AG04449 (cell line): ENCODE results near the gene FOXL1.

Source experiments
- CTCF ChIA-PET: fragments of 350-600 bp; formaldehyde crosslinking; extraction: SDS; loops from one replicate; lab custom pipeline; 2021; ENCODE audit warnings: antibody characterized with exemption; lab: Yijun Ruan, JAX
- POLR2A ChIA-PET: fragments of 400-600, 350-600 bp; formaldehyde crosslinking; extraction: SDS; loops from one replicate; lab custom pipeline; 2020; ENCODE audit warnings: antibody characterized with exemption, inconsistent platforms; lab: Yijun Ruan, JAX
- DNase-seq: peaks from one replicate; pipeline ENCODE4 v3.0.0-alpha.2; 2010; ENCODE audit warnings: low read depth, low spot score
- H3K4me3 ChIP-seq: 2 replicates; pipeline ENCODE4 v1.5.1; 2011; ENCODE audit warnings: low read depth, mild to moderate bottlenecking, control low read depth, low read length
- CTCF ChIP-seq: IDR thresholded peaks from one replicate; pipeline ENCODE4 v1.5.1; 2011; ENCODE audit warnings: mild to moderate bottlenecking, moderate library complexity, low read length, control low read depth, inconsistent platforms; ENCODE audit not compliant: insufficient read depth; ENCODE audit errors: missing control alignments

Gene FOXL1

GRCh38 chr16:86598607-86599565 is 20.5 kb downstream of the FOXL1 start:
- POLR2A ChIA-PET = interaction anchor here (1.0 kb wide), 1 partner anchor 14 kb away, joined by 3 read pairs; no protein-coding TSS in a partner anchor

GRCh38 chr16:86601356-86601755 is 23.0 kb downstream of the FOXL1 start:
- TF ChIP-seq CTCF = no peak
- ChIA-PET POLR2A (no interaction called here), CTCF (interaction anchor here (0.7 kb wide), 1 partner anchor 209 kb away, joined by 3 read pairs; no protein-coding TSS in a partner anchor)
- no peak for DNase-seq
- no peak overlapping the region for H3K4me3 ChIP-seq

More at GRCh38 chr16:86598607-86599565, 20.5 kb downstream of the FOXL1 start:
- no peak overlapping the region for H3K4me3 ChIP-seq
- DNase-seq = no peak
- no peak for TF ChIP-seq CTCF
- CTCF ChIA-PET = no interaction called here

- POLR2A ChIA-PET = no interaction called here
Measured at GRCh38 chr16:86602521-86602920, 24.2 kb downstream of the FOXL1 start.

GRCh38 chr16:86604436-86605193 is 26.3 kb downstream of the FOXL1 start:
- ChIA-PET CTCF (interaction anchor here (0.8 to 1.5 kb wide), 4 partner anchors 10 to 458 kb away, joined by 3 to 4 read pairs (median 4); no protein-coding TSS in a partner anchor), POLR2A (interaction anchor here (1.1 kb wide), 1 partner anchor 684 kb away, joined by 3 read pairs; no protein-coding TSS in a partner anchor)
- no peak for DNase-seq
- TF ChIP-seq CTCF = no peak
- no peak overlapping the region for H3K4me3 ChIP-seq

More at GRCh38 chr16:86602521-86602920, 24.2 kb downstream of the FOXL1 start:
- no peak overlapping the region for H3K4me3 ChIP-seq
- DNase-seq = no peak
- TF ChIP-seq CTCF = no peak
- CTCF ChIA-PET = interaction anchor here (1.3 kb wide), 1 partner anchor 11 kb away, joined by 3 read pairs; no protein-coding TSS in a partner anchor

GRCh38 chr16:86605950-86606349 is 27.6 kb downstream of the FOXL1 start:
- POLR2A ChIA-PET = no interaction called here
- no peak for DNase-seq
- no peak overlapping the region for H3K4me3 ChIP-seq
- TF ChIP-seq CTCF = no peak
- CTCF ChIA-PET = no interaction called here
